B cell (primary cell): ENCODE data around the gene SLC4A3.

ENCODE experiments used
- CTCF ChIP-seq: fragments of 200-600 bp; IDR thresholded peaks from one replicate; pipeline ENCODE4 v1.8.0; 2022; ENCODE audit warnings: antibody characterized with exemption, mild to moderate bottlenecking
- EZH2 ChIP-seq: IDR thresholded peaks from 2 replicates; pipeline ENCODE4 v1.6.1; 2012; ENCODE audit warnings: borderline replicate concordance, low read depth, mild to moderate bottlenecking, moderate library complexity, low read length; ENCODE audit not compliant: insufficient read depth, poor library complexity, severe bottlenecking

- TF ChIP-seq CTCF (no peak), EZH2 (no peak)
Measured at GRCh38 chr2:219598308-219599078, 28.9 kb upstream of the SLC4A3 start.
